ENCODE measurements around the gene PPM1J.

The PPM1J gene

DNA sequence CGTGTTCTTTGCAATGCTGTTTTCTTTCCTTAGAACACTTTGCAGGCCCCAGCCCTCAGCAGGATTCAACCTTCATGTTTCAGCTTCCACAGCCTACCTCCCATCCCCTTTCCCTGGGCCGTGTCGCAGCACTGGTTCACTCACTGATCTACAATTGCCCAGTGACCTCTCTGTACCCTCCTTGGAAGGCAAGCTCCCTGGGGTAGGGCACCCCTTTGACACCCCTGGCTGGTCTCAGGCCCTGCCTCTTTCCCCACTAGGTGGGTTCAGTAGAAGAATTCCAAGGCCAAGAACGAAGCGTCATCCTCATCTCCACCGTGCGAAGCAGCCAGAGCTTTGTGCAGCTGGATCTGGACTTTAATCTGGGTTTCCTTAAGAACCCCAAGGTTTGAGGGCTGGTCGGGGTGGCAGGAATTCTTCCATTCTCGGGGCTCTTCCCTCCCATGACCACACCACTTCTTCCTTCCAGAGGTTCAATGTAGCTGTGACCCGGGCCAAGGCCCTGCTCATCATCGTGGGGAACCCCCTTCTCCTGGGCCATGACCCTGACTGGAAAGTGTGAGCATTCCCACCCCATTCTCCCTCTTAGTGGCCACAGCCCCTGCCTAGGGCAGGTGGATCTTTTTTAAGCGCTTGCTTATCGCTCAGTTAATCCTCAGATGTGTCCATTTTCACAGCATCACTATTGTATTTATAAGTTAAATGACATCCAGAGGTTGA, 15.5 kb downstream of the PPM1J start:
- TF ChIP-seq, protein P1, sequence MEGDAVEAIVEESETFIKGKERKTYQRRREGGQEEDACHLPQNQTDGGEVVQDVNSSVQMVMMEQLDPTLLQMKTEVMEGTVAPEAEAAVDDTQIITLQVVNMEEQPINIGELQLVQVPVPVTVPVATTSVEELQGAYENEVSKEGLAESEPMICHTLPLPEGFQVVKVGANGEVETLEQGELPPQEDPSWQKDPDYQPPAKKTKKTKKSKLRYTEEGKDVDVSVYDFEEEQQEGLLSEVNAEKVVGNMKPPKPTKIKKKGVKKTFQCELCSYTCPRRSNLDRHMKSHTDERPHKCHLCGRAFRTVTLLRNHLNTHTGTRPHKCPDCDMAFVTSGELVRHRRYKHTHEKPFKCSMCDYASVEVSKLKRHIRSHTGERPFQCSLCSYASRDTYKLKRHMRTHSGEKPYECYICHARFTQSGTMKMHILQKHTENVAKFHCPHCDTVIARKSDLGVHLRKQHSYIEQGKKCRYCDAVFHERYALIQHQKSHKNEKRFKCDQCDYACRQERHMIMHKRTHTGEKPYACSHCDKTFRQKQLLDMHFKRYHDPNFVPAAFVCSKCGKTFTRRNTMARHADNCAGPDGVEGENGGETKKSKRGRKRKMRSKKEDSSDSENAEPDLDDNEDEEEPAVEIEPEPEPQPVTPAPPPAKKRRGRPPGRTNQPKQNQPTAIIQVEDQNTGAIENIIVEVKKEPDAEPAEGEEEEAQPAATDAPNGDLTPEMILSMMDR (IDR thresholded peaks at IDR 0.05; ENCODE audit: control insufficient read depth, insufficient read depth, low read depth, low read length, missing control alignments), result no peak
- DNase-seq (ENCODE audit: low read depth), result no peak
- H3K4me3 ChIP-seq (ENCODE audit: control insufficient read depth, low read depth, low read length), result no peak overlapping the region

DNA sequence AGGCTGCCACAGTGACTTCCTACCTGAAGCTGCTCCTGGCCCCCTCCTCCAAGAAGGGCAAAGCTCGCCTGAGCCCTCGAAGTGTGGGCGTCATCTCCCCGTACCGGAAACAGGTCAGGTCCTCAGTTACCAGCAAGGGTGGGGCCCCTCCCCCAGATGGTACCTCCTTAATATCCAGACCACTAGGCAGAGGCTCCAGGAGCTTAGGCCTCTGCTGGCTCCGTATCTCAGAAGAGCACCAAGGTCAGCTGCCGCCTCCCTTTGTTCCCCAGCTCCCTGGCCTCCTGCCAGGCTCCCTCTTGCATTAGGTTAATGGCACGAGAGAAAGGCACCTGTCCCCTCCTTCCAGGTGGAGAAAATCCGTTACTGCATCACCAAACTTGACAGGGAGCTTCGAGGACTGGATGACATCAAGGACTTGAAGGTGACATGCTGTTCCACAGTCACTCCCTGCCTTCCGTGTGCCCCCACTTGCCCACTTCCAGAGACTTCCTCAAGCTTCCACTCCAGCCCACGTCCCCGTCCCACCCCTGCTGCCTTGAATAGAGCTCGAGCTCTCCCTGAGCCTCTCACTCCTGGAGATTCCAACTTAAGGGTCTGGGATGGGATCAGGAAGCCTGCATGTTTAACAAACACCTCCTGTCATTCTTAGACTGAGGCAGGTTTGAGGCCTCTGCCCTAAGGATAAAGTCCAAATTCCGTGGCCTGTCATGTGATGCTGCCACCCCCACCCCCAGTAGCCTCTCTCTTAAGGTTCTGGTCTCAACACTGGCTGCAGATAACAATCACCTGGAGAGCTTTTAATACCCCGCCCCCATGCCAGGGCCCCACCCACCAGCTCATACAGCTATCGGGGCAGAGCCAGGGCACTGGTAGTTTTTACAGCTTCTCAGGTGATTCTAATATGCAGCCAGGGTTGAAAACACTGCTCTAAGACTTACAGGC, 16.5 kb downstream of the PPM1J start:
- no peak for DNase-seq (ENCODE audit: low read depth)
- TF ChIP-seq, protein P1 (IDR thresholded peaks at IDR 0.05; ENCODE audit: control insufficient read depth, insufficient read depth, low read depth, low read length, missing control alignments), result no peak
- H3K4me3 ChIP-seq (ENCODE audit: control insufficient read depth, low read depth, low read length), result no peak overlapping the region

DNA sequence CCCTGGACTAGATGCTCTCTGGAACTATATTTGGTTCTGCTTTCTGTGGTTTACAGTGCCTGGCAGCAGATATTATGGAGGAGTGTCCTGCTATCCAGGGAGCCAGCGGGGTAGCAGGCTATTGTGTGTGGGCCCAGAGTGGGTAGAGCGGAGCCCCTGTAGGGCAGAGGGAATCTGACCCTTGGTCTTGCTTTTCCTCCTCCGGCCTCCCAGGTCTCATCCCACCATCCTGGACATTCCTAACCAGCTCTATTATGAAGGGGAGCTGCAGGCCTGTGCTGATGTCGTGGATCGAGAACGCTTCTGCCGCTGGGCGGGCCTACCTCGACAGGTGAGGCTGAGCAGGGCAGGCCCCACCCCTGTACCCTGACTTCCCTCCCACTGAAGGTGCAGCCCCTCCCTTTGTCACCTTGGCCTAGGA, 17.3 kb downstream of the PPM1J start:
- no peak overlapping the region for H3K4me3 ChIP-seq (ENCODE audit: control insufficient read depth, low read depth, low read length)
- TF ChIP-seq, protein P1 (IDR thresholded peaks at IDR 0.05; ENCODE audit: control insufficient read depth, insufficient read depth, low read depth, low read length, missing control alignments), result no peak
- DNase-seq (ENCODE audit: low read depth), result no peak

DNA sequence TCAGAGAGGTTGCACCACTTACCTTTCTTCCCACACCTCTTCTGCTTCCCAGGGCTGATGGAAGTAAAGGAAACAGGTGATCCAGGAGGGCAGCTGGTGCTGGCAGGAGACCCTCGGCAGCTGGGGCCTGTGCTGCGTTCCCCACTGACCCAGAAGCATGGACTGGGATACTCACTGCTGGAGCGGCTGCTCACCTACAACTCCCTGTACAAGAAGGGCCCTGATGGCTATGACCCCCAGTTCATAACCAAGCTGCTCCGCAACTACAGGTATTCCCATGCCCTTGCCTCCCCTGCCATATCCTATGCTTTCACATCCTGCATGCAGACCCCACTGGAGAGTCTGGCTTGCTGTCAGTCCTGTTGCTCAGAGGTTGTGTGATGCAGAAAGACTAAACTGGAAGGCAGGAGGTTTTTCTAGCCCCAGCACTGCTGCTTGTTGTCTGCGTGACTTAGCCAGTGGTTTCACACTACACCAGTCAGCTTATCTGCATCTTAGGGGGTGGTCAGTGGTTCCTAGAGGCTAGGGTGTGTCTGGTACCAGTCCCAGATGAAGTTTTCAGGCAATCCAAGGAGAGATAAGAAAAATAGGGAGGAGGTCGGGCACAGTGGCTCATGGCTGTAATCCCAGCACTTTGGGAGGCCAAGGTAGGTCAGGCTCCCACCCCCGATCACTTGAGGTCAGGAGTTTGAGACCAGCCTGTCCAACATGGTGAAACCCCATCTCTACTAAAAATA, 18.4 kb downstream of the PPM1J start:
- no peak overlapping the region for H3K4me3 ChIP-seq (ENCODE audit: control insufficient read depth, low read depth, low read length)
- TF ChIP-seq, protein P1 (IDR thresholded peaks at IDR 0.05; ENCODE audit: control insufficient read depth, insufficient read depth, low read depth, low read length, missing control alignments), result no peak
- no peak for DNase-seq (ENCODE audit: low read depth)

DNA sequence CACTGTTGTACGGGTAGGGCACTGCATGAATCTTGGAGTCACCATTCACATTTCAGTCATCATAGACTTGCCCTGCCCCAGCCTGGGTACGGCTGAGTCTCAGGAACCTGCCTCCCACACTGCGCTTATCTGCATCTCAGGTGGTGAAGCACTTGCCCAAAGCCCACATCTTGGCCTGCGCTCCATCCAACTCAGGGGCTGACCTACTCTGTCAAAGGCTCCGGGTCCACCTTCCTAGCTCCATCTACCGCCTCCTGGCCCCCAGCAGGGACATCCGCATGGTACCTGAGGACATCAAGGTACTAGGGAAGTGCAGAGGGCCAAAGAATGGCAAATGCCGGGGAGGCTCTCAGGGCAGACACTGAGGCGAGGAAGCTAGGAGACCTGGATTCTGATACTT, 19.9 kb downstream of the PPM1J start:
- H3K4me3 ChIP-seq (ENCODE audit: control insufficient read depth, low read depth, low read length), result no peak overlapping the region
- DNase-seq (ENCODE audit: low read depth), result no peak
- TF ChIP-seq, protein P1 (IDR thresholded peaks at IDR 0.05; ENCODE audit: control insufficient read depth, insufficient read depth, low read depth, low read length, missing control alignments), result no peak

DNA sequence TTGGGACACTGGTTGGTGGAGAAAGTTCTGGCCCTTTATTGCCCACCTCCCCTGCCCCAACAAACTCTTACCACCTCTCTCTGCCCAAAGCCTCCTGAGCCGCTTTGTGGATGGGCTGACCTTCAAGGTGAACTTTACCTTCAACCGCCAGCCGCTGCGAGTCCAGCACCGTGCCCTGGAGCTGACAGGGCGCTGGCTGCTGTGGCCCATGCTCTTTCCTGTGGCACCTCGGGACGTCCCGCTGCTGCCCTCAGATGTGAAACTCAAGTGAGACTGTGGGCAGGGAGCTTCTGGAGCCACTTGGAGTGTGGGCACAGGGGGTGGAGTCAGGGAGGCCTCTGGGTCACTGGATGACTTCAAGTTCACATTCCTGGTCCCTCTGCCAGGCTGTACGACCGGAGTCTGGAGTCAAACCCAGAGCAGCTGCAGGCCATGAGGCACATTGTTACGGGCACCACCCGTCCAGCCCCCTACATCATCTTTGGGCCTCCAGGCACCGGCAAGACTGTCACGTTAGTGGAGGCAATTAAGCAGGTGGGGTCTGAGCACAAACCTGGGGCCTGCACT, 20.7 kb downstream of the PPM1J start:
- no peak overlapping the region for H3K4me3 ChIP-seq (ENCODE audit: control insufficient read depth, low read depth, low read length)
- TF ChIP-seq, protein P1 (IDR thresholded peaks at IDR 0.05; ENCODE audit: control insufficient read depth, insufficient read depth, low read depth, low read length, missing control alignments), result no peak
- DNase-seq (ENCODE audit: low read depth), result no peak
